Measurements from ENCODE around the gene MCEMP1. TPM values are rescaled to one million over a fixed set of nuclear protein-coding genes. Genes with fewer than 3 reads are reported as not detected.

The MCEMP1 gene
- total RNA-seq, 3 donors from 2014 or later, result 1.0 to 2.4 TPM; not detected in 1

DNA sequence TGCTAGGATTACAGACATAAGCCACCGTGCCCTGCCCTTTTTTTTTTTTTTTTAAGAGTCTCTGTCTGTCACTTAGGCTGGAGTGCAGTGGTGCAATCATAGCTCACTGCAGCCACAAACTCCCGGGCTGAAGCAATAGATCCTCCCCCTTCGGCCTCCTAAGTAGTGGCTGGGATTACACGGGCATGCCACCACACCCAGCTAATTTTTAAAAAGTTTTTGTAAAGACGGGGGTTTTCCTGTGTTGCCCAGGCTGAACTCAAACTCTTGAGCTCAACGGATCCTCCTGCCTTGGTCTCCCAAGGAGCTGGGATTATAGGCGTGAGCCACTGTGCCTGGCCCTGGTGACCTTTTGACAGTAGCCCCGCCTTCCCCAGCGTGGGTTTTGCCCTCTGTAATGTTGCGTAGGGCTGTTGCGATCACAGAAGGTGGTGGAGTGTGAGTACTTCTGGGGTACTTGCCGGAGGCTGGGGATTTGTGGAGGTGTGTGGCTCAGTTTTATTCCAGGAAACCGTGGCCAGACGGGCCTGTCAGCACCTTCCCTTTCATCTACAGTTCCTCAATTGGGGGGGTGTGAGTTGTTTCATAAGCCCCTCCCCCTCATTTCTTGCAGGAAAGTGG lies 19.6 kb upstream of the MCEMP1 start:
- Histone ChIP-seq H3K27me3 (no peaks in the 10 kb centered on the region), H3K4me1 (no peaks in the 10 kb centered on the region), H3K9me3 (no peaks in the 10 kb centered on the region), H3K36me3 (no peaks in the 10 kb centered on the region), H3K27ac (no peak overlapping the region), H3K4me3 (no peak overlapping the region)
- intact Hi-C loops (cut with DNase I; ENCODE audit: low total_unique reads), result loop anchor here (2.0 kb wide), 1 partner anchor 58 kb away; no protein-coding TSS in a partner anchor
- TF ChIP-seq POLR2A (IDR thresholded peaks at IDR 0.05), result no peak
- no peak for TF ChIP-seq POLR2AphosphoS5 (IDR thresholded peaks at IDR 0.05)
- TF ChIP-seq, protein P1, sequence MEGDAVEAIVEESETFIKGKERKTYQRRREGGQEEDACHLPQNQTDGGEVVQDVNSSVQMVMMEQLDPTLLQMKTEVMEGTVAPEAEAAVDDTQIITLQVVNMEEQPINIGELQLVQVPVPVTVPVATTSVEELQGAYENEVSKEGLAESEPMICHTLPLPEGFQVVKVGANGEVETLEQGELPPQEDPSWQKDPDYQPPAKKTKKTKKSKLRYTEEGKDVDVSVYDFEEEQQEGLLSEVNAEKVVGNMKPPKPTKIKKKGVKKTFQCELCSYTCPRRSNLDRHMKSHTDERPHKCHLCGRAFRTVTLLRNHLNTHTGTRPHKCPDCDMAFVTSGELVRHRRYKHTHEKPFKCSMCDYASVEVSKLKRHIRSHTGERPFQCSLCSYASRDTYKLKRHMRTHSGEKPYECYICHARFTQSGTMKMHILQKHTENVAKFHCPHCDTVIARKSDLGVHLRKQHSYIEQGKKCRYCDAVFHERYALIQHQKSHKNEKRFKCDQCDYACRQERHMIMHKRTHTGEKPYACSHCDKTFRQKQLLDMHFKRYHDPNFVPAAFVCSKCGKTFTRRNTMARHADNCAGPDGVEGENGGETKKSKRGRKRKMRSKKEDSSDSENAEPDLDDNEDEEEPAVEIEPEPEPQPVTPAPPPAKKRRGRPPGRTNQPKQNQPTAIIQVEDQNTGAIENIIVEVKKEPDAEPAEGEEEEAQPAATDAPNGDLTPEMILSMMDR (IDR thresholded peaks at IDR 0.05), result no peak
- DNase-seq (ENCODE audit: low spot score in 2 of 2), result no peak

GRCh38 chr19:7658219-7658686 lies 18.6 kb upstream of the MCEMP1 start:
- no peaks in the 10 kb centered on the region for H3K4me1 ChIP-seq
- no peaks in the 10 kb centered on the region for H3K27me3 ChIP-seq
- H3K36me3 ChIP-seq, result no peaks in the 10 kb centered on the region
- intact Hi-C loops (cut with DNase I; ENCODE audit: low total_unique reads), result no loop called here
- no peak overlapping the region for H3K4me3 ChIP-seq
- H3K9me3 ChIP-seq, result no peaks in the 10 kb centered on the region
- TF ChIP-seq, protein P1 (IDR thresholded peaks at IDR 0.05), result no peak
- TF ChIP-seq POLR2AphosphoS5 (IDR thresholded peaks at IDR 0.05), result no peak
- no peak for TF ChIP-seq POLR2A (IDR thresholded peaks at IDR 0.05)
- H3K27ac ChIP-seq, result no peak overlapping the region
- DNase-seq (ENCODE audit: low spot score in 2 of 2), result no peak

DNA sequence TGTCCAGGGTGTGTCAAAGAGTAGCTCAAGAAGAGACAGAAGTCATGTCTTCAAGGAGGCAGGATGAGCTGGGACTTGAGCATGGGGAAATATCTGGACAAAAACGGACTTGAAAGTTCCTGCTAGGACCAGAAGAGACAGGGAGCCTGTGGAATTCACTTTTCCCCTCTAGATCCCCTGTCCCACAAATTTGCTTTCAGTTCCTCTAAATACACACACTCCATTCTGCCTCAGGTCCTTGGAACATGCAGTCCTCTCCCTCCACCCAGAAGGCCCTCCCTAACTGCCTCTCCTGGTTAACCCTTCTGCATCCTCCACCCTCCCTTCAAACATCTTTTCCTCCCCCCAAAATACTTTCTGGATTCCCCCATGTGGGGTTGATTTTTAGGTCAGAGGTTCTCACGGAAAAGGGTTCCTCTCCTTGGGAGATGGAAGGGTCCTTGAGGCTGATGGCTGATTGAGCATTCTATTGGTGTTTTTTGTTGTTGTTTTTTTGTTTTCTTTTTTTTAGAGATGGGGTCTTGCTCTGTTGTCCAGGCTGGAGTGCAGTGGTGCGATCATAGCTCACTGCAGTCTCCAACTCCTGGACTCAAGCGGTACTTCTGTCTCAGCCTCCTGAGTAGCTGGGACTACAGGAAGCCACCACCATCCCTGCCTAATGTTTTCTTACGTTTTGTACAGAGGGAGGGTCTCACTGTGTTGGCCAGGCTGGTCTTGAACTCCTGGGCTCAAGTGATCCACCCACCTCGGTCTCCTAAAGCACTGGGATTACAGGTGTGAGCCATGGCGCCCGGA lies 14.9 kb upstream of the MCEMP1 start:
- H3K27me3 ChIP-seq, result no peaks in the 10 kb centered on the region

GRCh38 chr19:7662657-7663056 lies 14.2 kb upstream of the MCEMP1 start:
- no peaks in the 10 kb centered on the region for H3K9me3 ChIP-seq
- intact Hi-C loops (cut with DNase I; ENCODE audit: low total_unique reads), result no loop called here
- DNase-seq (ENCODE audit: low spot score in 2 of 2), result no peak
- no peak for TF ChIP-seq POLR2A (IDR thresholded peaks at IDR 0.05)
- no peaks in the 10 kb centered on the region for H3K27me3 ChIP-seq
- H3K4me1 ChIP-seq, result no peaks in the 10 kb centered on the region
- H3K27ac ChIP-seq, result no peak overlapping the region
- no peak overlapping the region for H3K4me3 ChIP-seq
- H3K36me3 ChIP-seq, result no peaks in the 10 kb centered on the region

More for the DNA sequence above, 14.9 kb upstream of the MCEMP1 start:
- no peaks in the 10 kb centered on the region for H3K4me1 ChIP-seq
- TF ChIP-seq POLR2A (IDR thresholded peaks at IDR 0.05) (no peak), POLR2AphosphoS5 (IDR thresholded peaks at IDR 0.05) (no peak)
- TF ChIP-seq, protein P1 (IDR thresholded peaks at IDR 0.05), result no peak
- intact Hi-C loops (cut with DNase I; ENCODE audit: low total_unique reads), result no loop called here
- H3K36me3 ChIP-seq, result no peaks in the 10 kb centered on the region
- no peaks in the 10 kb centered on the region for H3K9me3 ChIP-seq
- H3K27ac ChIP-seq, result no peak overlapping the region
- DNase-seq (ENCODE audit: low spot score in 2 of 2), result no peak
- H3K4me3 ChIP-seq, result no peak overlapping the region

DNA sequence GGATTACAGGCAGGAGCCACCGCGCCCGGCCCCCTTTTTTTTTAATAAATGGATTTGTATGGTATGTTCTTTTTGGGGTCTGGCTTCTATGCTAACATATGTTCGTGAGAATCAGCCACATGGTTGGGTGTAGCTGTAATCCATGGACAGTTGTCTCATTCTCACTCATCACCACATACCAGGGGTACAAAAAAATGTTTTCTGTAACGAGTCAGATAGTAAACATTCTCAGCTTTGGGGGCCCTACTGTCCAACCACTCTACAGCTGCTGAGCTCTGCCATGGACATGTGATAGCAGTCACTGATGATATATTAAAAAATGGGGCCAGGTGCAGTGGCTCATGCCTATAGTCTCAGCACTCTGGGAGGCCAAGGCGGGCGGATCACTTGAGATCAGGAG lies 13.2 kb upstream of the MCEMP1 start:
- H3K27ac ChIP-seq, result no peak overlapping the region
- TF ChIP-seq, protein P1 (IDR thresholded peaks at IDR 0.05), result no peak
- TF ChIP-seq POLR2AphosphoS5 (IDR thresholded peaks at IDR 0.05), result no peak
- no peak for TF ChIP-seq POLR2A (IDR thresholded peaks at IDR 0.05)
- no peak overlapping the region for H3K4me3 ChIP-seq
- H3K9me3 ChIP-seq, result no peaks in the 10 kb centered on the region
- intact Hi-C loops (cut with DNase I; ENCODE audit: low total_unique reads), result no loop called here
- H3K27me3 ChIP-seq, result no peaks in the 10 kb centered on the region
- no peak for DNase-seq (ENCODE audit: low spot score in 2 of 2)
- no peaks in the 10 kb centered on the region for H3K36me3 ChIP-seq
- no peaks in the 10 kb centered on the region for H3K4me1 ChIP-seq

All from breast epithelium (tissue), 4 donors.